Measurements from ENCODE around the gene CEP72.

DNA sequence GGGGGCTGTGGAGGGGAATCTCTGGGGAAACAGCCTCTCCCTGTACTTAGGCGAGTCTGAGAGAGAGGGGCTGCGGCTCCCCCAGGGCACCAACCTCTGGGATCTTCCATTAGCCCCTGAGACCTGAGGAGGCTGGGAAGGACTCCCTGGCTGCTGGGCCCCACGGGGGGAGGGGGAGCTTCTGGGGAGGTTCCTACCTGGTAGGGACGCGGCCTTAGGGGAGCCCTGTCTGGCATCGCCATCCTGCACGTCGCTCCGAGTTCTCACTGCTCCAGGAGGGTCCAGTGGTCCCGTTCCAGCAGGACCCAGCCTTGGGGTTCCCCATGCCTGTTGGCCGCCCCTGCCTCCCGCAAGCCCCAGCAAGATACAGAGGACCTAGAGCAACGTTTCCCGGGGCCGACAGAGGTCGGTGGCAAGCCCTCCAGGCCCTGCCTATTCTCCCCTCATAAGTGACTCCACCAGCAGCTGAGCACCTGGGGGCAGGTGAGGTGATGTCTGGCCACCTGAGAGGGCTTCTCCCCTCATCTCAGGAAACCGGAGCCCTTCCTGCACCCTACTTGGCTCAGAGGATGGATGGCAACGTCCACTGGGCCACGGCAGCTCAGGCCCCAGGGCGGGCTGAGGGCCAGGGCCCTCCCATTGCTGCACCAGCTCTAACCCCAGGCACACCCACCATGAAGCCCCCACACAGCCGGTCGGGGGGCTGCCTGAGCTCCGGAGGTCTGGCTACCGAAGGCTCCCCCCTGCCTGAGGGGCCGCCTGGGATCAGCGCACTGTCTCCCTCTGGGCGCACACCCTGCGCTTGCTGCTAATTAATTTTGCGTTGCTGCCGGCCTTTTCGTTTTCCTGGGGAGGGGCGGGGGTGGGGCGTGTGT is 58.5 kb downstream of the CEP72 start:
- TF ChIP-seq, protein P1, sequence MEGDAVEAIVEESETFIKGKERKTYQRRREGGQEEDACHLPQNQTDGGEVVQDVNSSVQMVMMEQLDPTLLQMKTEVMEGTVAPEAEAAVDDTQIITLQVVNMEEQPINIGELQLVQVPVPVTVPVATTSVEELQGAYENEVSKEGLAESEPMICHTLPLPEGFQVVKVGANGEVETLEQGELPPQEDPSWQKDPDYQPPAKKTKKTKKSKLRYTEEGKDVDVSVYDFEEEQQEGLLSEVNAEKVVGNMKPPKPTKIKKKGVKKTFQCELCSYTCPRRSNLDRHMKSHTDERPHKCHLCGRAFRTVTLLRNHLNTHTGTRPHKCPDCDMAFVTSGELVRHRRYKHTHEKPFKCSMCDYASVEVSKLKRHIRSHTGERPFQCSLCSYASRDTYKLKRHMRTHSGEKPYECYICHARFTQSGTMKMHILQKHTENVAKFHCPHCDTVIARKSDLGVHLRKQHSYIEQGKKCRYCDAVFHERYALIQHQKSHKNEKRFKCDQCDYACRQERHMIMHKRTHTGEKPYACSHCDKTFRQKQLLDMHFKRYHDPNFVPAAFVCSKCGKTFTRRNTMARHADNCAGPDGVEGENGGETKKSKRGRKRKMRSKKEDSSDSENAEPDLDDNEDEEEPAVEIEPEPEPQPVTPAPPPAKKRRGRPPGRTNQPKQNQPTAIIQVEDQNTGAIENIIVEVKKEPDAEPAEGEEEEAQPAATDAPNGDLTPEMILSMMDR (IDR thresholded peaks at IDR 0.05): no peak
- no peak for TF ChIP-seq POLR2A (IDR thresholded peaks at IDR 0.05)

All from heart left ventricle (tissue), 13 donors.